ENCODE results near the gene FOXF2. TPM values are rescaled to one million over a fixed set of nuclear protein-coding genes. Genes with fewer than 3 reads are reported as not detected.

Gene FOXF2
- total RNA-seq, 1 donor from 2014 or later: 0.61 TPM

DNA sequence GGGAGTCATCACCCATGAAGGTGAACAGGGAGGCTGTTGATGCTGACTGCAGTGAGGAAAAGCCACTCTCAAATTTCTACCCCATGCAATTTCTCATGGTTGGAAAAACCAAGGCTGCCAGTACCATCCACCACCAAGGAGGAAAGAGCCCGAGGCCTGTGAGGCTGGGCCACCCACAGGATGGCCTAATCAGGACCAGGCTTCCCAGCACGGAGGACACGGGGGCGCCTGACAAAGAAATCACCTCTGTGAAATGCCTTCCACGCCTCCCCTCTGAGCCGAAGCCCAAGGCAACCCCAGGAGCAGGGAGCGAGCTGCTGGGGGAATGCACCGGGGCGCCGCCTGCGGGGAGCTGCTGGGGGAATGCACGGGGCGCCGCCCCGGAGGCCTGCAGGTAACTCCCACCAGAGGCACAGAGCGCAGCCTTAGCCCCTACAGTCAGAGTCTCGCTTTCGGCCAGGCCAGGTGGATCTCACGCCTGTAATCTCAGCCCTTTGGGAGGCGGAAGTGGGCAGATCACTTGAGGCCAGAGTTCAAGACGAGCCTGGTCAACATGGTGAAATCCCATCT is 26.9 kb downstream of the FOXF2 start:
- peaks cover 39% of the 10 kb centered on the region for H3K27me3 Mint-ChIP-seq (ENCODE audit: low read depth, unreplicated experiment)
- no peaks in the 10 kb centered on the region for H3K27me3 ChIP-seq (ENCODE audit: insufficient read depth, low read length)
- H3K4me1 Mint-ChIP-seq (ENCODE audit: low read depth, unreplicated experiment): no peaks in the 10 kb centered on the region

DNA sequence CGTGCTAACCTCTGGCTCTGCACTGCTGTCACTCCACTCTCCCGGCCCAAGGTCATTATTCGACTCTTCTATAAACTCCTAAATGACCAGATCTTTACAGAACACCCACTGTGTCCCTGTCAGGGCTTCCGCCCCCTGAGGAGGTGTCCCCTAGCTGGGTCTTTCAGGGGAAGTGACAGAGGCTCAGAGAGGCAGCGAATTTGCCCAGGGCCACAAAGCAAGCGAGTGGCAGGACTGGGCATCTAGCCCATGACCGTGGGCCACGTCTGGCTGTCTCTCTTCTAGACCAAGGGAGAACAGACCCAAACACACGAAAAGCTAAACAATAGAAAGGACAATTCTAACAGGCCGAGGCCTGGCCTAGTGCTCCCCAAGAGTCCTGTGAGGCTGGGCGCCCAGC is 27.4 kb downstream of the FOXF2 start:
- Mint-ChIP-seq H3K4me1 (ENCODE audit: low read depth, unreplicated experiment) (no peaks in the 10 kb centered on the region), H3K9me3 (ENCODE audit: unreplicated experiment) (no peaks in the 10 kb centered on the region), H3K36me3 (ENCODE audit: low read depth, unreplicated experiment) (no peaks in the 10 kb centered on the region), H3K27ac (ENCODE audit: unreplicated experiment) (no peak overlapping the region), H3K4me3 (ENCODE audit: unreplicated experiment) (no peak overlapping the region), H3K27me3 (ENCODE audit: low read depth, unreplicated experiment) (peaks cover 39% of the 10 kb centered on the region)
- FAIRE-seq (no peak), DNase-seq (ENCODE audit: low read depth) (no peak)
- H3K9me3 ChIP-seq (ENCODE audit: insufficient read depth, low read depth, low read length): no peaks in the 10 kb centered on the region
- H3K9ac ChIP-seq (ENCODE audit: low read length): no peak overlapping the region
- no peaks in the 10 kb centered on the region for H3K36me3 ChIP-seq (ENCODE audit: insufficient read depth, low read length)
- no peaks in the 10 kb centered on the region for H4K20me1 ChIP-seq (ENCODE audit: insufficient read depth, low read length)
- no peak overlapping the region for H3K4me2 ChIP-seq (ENCODE audit: low read length)
- H3K4me3 ChIP-seq (ENCODE audit: insufficient read depth, low read depth, low read length): no peak overlapping the region
- no peak overlapping the region for H3K27ac ChIP-seq (ENCODE audit: low read depth, low read length)
- H3K4me1 ChIP-seq (ENCODE audit: insufficient read depth, low read length): no peaks in the 10 kb centered on the region
- H3K27me3 ChIP-seq (ENCODE audit: insufficient read depth, low read length): no peaks in the 10 kb centered on the region
- H3K79me2 ChIP-seq (ENCODE audit: insufficient read depth, low read length): no peaks in the 10 kb centered on the region
- TF ChIP-seq, protein P1, sequence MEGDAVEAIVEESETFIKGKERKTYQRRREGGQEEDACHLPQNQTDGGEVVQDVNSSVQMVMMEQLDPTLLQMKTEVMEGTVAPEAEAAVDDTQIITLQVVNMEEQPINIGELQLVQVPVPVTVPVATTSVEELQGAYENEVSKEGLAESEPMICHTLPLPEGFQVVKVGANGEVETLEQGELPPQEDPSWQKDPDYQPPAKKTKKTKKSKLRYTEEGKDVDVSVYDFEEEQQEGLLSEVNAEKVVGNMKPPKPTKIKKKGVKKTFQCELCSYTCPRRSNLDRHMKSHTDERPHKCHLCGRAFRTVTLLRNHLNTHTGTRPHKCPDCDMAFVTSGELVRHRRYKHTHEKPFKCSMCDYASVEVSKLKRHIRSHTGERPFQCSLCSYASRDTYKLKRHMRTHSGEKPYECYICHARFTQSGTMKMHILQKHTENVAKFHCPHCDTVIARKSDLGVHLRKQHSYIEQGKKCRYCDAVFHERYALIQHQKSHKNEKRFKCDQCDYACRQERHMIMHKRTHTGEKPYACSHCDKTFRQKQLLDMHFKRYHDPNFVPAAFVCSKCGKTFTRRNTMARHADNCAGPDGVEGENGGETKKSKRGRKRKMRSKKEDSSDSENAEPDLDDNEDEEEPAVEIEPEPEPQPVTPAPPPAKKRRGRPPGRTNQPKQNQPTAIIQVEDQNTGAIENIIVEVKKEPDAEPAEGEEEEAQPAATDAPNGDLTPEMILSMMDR (IDR thresholded peaks at IDR 0.05; ENCODE audit: insufficient read depth, low read depth, low read length): no peak
- TF ChIP-seq EZH2 (IDR thresholded peaks at IDR 0.05; ENCODE audit: insufficient read depth, low read length): no peak
- H2AFZ ChIP-seq (ENCODE audit: low read depth, low read length): no peak overlapping the region

More for the DNA sequence above, 26.9 kb downstream of the FOXF2 start:
- Histone ChIP-seq H3K9ac (ENCODE audit: low read length) (no peak overlapping the region), H3K4me3 (ENCODE audit: insufficient read depth, low read depth, low read length) (no peak overlapping the region), H3K79me2 (ENCODE audit: insufficient read depth, low read length) (no peaks in the 10 kb centered on the region), H3K9me3 (ENCODE audit: insufficient read depth, low read depth, low read length) (no peaks in the 10 kb centered on the region), H3K36me3 (ENCODE audit: insufficient read depth, low read length) (no peaks in the 10 kb centered on the region), H2AFZ (ENCODE audit: low read depth, low read length) (no peak overlapping the region), H3K4me1 (ENCODE audit: insufficient read depth, low read length) (no peaks in the 10 kb centered on the region), H4K20me1 (ENCODE audit: insufficient read depth, low read length) (no peaks in the 10 kb centered on the region), H3K27ac (ENCODE audit: low read depth, low read length) (no peak overlapping the region), H3K4me2 (ENCODE audit: low read length) (no peak overlapping the region)
- H3K9me3 Mint-ChIP-seq (ENCODE audit: unreplicated experiment): no peaks in the 10 kb centered on the region
- FAIRE-seq (no peak), DNase-seq (ENCODE audit: low read depth) (no peak)
- H3K36me3 Mint-ChIP-seq (ENCODE audit: low read depth, unreplicated experiment): no peaks in the 10 kb centered on the region
- TF ChIP-seq, protein P1 (IDR thresholded peaks at IDR 0.05; ENCODE audit: insufficient read depth, low read depth, low read length): no peak
- no peak for TF ChIP-seq EZH2 (IDR thresholded peaks at IDR 0.05; ENCODE audit: insufficient read depth, low read length)
- no peak overlapping the region for H3K4me3 Mint-ChIP-seq (ENCODE audit: unreplicated experiment)
- H3K27ac Mint-ChIP-seq (ENCODE audit: unreplicated experiment): no peak overlapping the region

DNA sequence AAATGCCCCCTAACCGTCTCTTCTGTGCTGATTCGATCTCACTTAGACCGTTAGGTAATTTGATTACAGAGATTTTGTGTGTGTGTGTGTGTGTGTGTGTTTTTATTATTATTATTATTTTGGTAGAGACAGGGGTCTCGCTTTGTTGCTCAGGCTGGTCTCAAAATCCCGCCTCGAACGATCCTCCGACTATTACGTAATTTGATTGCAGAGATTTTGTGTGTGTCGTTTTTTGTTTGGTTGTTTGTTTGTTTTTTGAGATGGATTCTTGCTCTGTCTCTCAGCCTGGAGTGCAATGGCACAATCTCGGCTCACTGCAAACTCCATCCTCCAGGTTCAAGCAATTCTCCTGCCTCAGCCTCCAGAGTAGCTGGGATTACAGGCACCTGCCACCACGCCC is 28.3 kb downstream of the FOXF2 start:
- Histone ChIP-seq H3K36me3 (ENCODE audit: insufficient read depth, low read length) (no peaks in the 10 kb centered on the region), H3K79me2 (ENCODE audit: insufficient read depth, low read length) (no peaks in the 10 kb centered on the region), H2AFZ (ENCODE audit: low read depth, low read length) (no peak overlapping the region), H3K4me2 (ENCODE audit: low read length) (no peak overlapping the region), H3K4me3 (ENCODE audit: insufficient read depth, low read depth, low read length) (no peak overlapping the region), H3K27me3 (ENCODE audit: insufficient read depth, low read length) (no peaks in the 10 kb centered on the region), H3K27ac (ENCODE audit: low read depth, low read length) (no peak overlapping the region), H3K4me1 (ENCODE audit: insufficient read depth, low read length) (no peaks in the 10 kb centered on the region), H4K20me1 (ENCODE audit: insufficient read depth, low read length) (no peaks in the 10 kb centered on the region), H3K9me3 (ENCODE audit: insufficient read depth, low read depth, low read length) (no peaks in the 10 kb centered on the region), H3K9ac (ENCODE audit: low read length) (no peak overlapping the region)
- H3K4me3 Mint-ChIP-seq (ENCODE audit: unreplicated experiment): no peak overlapping the region
- FAIRE-seq (no peak), DNase-seq (ENCODE audit: low read depth) (no peak)
- H3K36me3 Mint-ChIP-seq (ENCODE audit: low read depth, unreplicated experiment): no peaks in the 10 kb centered on the region
- H3K27me3 Mint-ChIP-seq (ENCODE audit: low read depth, unreplicated experiment): peaks cover 36% of the 10 kb centered on the region
- H3K9me3 Mint-ChIP-seq (ENCODE audit: unreplicated experiment): no peaks in the 10 kb centered on the region
- TF ChIP-seq, protein P1 (IDR thresholded peaks at IDR 0.05; ENCODE audit: insufficient read depth, low read depth, low read length): no peak
- TF ChIP-seq EZH2 (IDR thresholded peaks at IDR 0.05; ENCODE audit: insufficient read depth, low read length): no peak
- no peak overlapping the region for H3K27ac Mint-ChIP-seq (ENCODE audit: unreplicated experiment)
- H3K4me1 Mint-ChIP-seq (ENCODE audit: low read depth, unreplicated experiment): no peaks in the 10 kb centered on the region
